ENCODE measurements around the gene EXOC3L2.

- no peak for TF ChIP-seq CTCF (conservative IDR thresholded peaks at IDR 0.05; ENCODE audit: low read depth, low read length)
- no peak for TF ChIP-seq EZH2 (IDR thresholded peaks at IDR 0.05; ENCODE audit: low read length, unreplicated experiment)
- TF ChIP-seq EZH2phosphoT487 (IDR thresholded peaks at IDR 0.05; ENCODE audit: borderline replicate concordance, low read length), result no peak
These were observed 5.1 kb upstream of the EXOC3L2 start for GRCh38 chr19:45250216-45250831.
